Caco-2 (cell line): ENCODE data around the gene RPS15. TPM values are rescaled to one million over a fixed set of nuclear protein-coding genes. Genes with fewer than 3 reads are reported as not detected.

Source experiments
- BruUV-seq: library from RNA; stranded (reverse); fragments of 400-500 nt; replicated peaks from 2 replicates; lab custom pipeline; 2021; lab: Mats Ljungman, UMichigan
- CTCF ChIA-PET: fragments of 300-600 bp; sonication (Branson Sonifier 250); formaldehyde crosslinking; loops from one replicate; lab custom pipeline; 2022; ENCODE audit warnings: antibody characterized with exemption; lab: Charles Lee
- POLR2A ChIA-PET: fragments of 300-600 bp; sonication (Branson Sonifier 250); formaldehyde crosslinking; loops from one replicate; lab custom pipeline; 2022; ENCODE audit warnings: antibody characterized with exemption; lab: Charles Lee
- DNase-seq, 2 experiments: peaks; one replicate each; pipeline versions ENCODE4 v3.0.0 to v3.0.0-alpha.2; 2020 to 2022
- H3K27me3 ChIP-seq: replicated peaks from 2 replicates; pipeline ENCODE4 v1.6.0; 2011; ENCODE audit warnings: low read length; ENCODE audit not compliant: control insufficient read depth, insufficient read depth
- H3K36me3 ChIP-seq: 2 replicates; pipeline ENCODE4 v1.5.1; 2011; ENCODE audit warnings: low read length; ENCODE audit not compliant: control insufficient read depth, insufficient read depth
- H3K4me1 ChIP-seq: fragments of 250-450 bp; sonication (Bioruptor Pico); 2 replicates; pipeline ENCODE4 v1.5.1; 2020; ENCODE audit warnings: mild to moderate bottlenecking
- H3K4me3 ChIP-seq: 2 replicates; pipeline ENCODE4 v1.5.1; 2011; ENCODE audit warnings: low read depth, mild to moderate bottlenecking, control low read depth, low read length
- H3K9me3 ChIP-seq: fragments of 250-450 bp; sonication (Bioruptor Pico); 2 replicates; pipeline ENCODE4 v1.5.1; 2020; ENCODE audit warnings: mild to moderate bottlenecking, moderate library complexity
- H3K27ac Mint-ChIP-seq: one replicate; pipeline ENCODE4 v1.8.0; 2022; ENCODE audit warnings: mixed read lengths; ENCODE audit not compliant: unreplicated experiment
- H3K27me3 Mint-ChIP-seq: one replicate; pipeline ENCODE4 v1.8.0; 2022; ENCODE audit warnings: mixed read lengths; ENCODE audit not compliant: insufficient read depth, unreplicated experiment
- H3K36me3 Mint-ChIP-seq: one replicate; pipeline ENCODE4 v1.8.0; 2022; ENCODE audit warnings: mild to moderate bottlenecking, mixed read lengths; ENCODE audit not compliant: insufficient read depth, unreplicated experiment
- H3K4me1 Mint-ChIP-seq: one replicate; pipeline ENCODE4 v1.8.0; 2022; ENCODE audit warnings: low read depth, mixed read lengths; ENCODE audit not compliant: unreplicated experiment
- H3K4me3 Mint-ChIP-seq: one replicate; pipeline ENCODE4 v1.8.0; 2022; ENCODE audit warnings: mild to moderate bottlenecking, moderate library complexity, mixed read lengths; ENCODE audit not compliant: unreplicated experiment
- H3K9me3 Mint-ChIP-seq: one replicate; pipeline ENCODE4 v1.8.0; 2022; ENCODE audit warnings: mixed read lengths; ENCODE audit not compliant: unreplicated experiment
- CTCF ChIP-seq, 2 experiments: fragments of 200-600 bp in 1 of 2; IDR thresholded peaks; 1 replicate in 1 of 2; 2 replicates in 1 of 2; pipeline versions ENCODE4 v1.5.1 to v1.8.0; 2011 to 2022; ENCODE audit warnings: antibody characterized with exemption in 1 of 2, control low read depth in 1 of 2, inconsistent platforms in 1 of 2, low read depth in 1 of 2, low read length in 1 of 2, mild to moderate bottlenecking in 1 of 2, moderate library complexity in 1 of 2; ENCODE audit not compliant: insufficient read depth in 1 of 2, severe bottlenecking in 1 of 2, unreplicated experiment in 1 of 2
- intact Hi-C: fragments of 100-400 bp; cut with micrococcal nuclease; formaldehyde crosslinking; loops from one replicate; pipeline ENCODE4 v1.10.0; 2022; ENCODE audit not compliant: unreplicated experiment
- total RNA-seq: library from RNA; stranded (reverse); gene quantifications from 2 replicates; pipeline ENCODE4 v1.2.3, GENCODE V29; 2022

Gene RPS15
- total RNA-seq, 1 experiment from 2014 or later = 1,192 TPM

GRCh38 chr19:1445932-1446712, 7.9 kb downstream of the RPS15 start:
- no peak for TF ChIP-seq CTCF (IDR thresholded peaks at IDR 0.05; ENCODE audit: insufficient read depth in 1 of 2, low read depth in 1 of 2, low read length in 1 of 2, severe bottlenecking in 1 of 2, unreplicated experiment in 1 of 2)
- no TSS peak for BruUV-seq
- peak overlapping the region; percentile 74 for H3K27ac Mint-ChIP-seq
- Histone ChIP-seq H3K36me3 (no peaks in the 10 kb centered on the region), H3K4me3 (peak overlapping the region; percentile 65), H3K4me1 (peaks cover 20% of the 10 kb centered on the region), H3K27me3 (no peaks in the 10 kb centered on the region), H3K9me3 (no peaks in the 10 kb centered on the region)
- DNase-seq = peak; percentile 80 to 87
- intact Hi-C loops = no loop called here
- ChIA-PET POLR2A (no interaction called here), CTCF (no interaction called here)
- H3K4me3 Mint-ChIP-seq = peak overlapping the region; percentile 76
- peaks cover 42% of the 10 kb centered on the region for H3K36me3 Mint-ChIP-seq
- H3K27me3 Mint-ChIP-seq = peaks cover 4% of the 10 kb centered on the region
- H3K9me3 Mint-ChIP-seq = no peaks in the 10 kb centered on the region
- H3K4me1 Mint-ChIP-seq = peaks cover 10% of the 10 kb centered on the region

GRCh38 chr19:1446713-1447481, 8.7 kb downstream of the RPS15 start:
- POLR2A ChIA-PET = no interaction called here
- TF ChIP-seq CTCF (IDR thresholded peaks at IDR 0.05; ENCODE audit: insufficient read depth in 1 of 2, low read depth in 1 of 2, low read length in 1 of 2, severe bottlenecking in 1 of 2, unreplicated experiment in 1 of 2) = no peak
- peaks cover 4% of the 10 kb centered on the region for H3K27me3 Mint-ChIP-seq
- H3K4me3 Mint-ChIP-seq = peak overlapping the region; percentile 76
- intact Hi-C loops = no loop called here
- H3K27me3 ChIP-seq = no peaks in the 10 kb centered on the region
- H3K9me3 Mint-ChIP-seq = no peaks in the 10 kb centered on the region
- CTCF ChIA-PET = no interaction called here
- H3K36me3 Mint-ChIP-seq = peaks cover 39% of the 10 kb centered on the region
- H3K27ac Mint-ChIP-seq = no peak overlapping the region
- DNase-seq = no peak
- peak overlapping the region; percentile 65 for H3K4me3 ChIP-seq
- no peaks in the 10 kb centered on the region for H3K9me3 ChIP-seq
- BruUV-seq = no TSS peak
- H3K4me1 ChIP-seq = peaks cover 20% of the 10 kb centered on the region
- H3K4me1 Mint-ChIP-seq = peaks cover 10% of the 10 kb centered on the region
- no peaks in the 10 kb centered on the region for H3K36me3 ChIP-seq

GRCh38 chr19:1447504-1447903, 9.3 kb downstream of the RPS15 start:
- Mint-ChIP-seq H3K27me3 (peaks cover 4% of the 10 kb centered on the region), H3K27ac (no peak overlapping the region), H3K36me3 (peaks cover 35% of the 10 kb centered on the region), H3K9me3 (no peaks in the 10 kb centered on the region), H3K4me3 (peak overlapping the region; percentile 76), H3K4me1 (peaks cover 4% of the 10 kb centered on the region)
- POLR2A ChIA-PET = no interaction called here
- Histone ChIP-seq H3K27me3 (no peaks in the 10 kb centered on the region), H3K36me3 (no peaks in the 10 kb centered on the region), H3K4me1 (peaks cover 15% of the 10 kb centered on the region), H3K4me3 (no peak overlapping the region), H3K9me3 (no peaks in the 10 kb centered on the region)
- BruUV-seq = no TSS peak
- no peak for DNase-seq
- CTCF ChIA-PET = no interaction called here
- intact Hi-C loops = no loop called here
- no peak for TF ChIP-seq CTCF (IDR thresholded peaks at IDR 0.05; ENCODE audit: insufficient read depth in 1 of 2, low read depth in 1 of 2, low read length in 1 of 2, severe bottlenecking in 1 of 2, unreplicated experiment in 1 of 2)
